ENCODE data around the gene PTP4A2.

The PTP4A2 gene

GRCh38 chr1:31938184-31938975, at the start of gene PTP4A2:
TSS of gene PTP4A2 (minus strand) at chr1:31938368. CDS start at chr1:31919065, 19,303 bp downstream.
- DNase-seq: peak; percentile 91

- no peak for DNase-seq
Observed at GRCh38 chr1:31987135-31987619, 49.0 kb upstream of the PTP4A2 start.

- DNase-seq: peak; percentile 57
Observed at GRCh38 chr1:31985430-31985829, 47.3 kb upstream of the PTP4A2 start.

GRCh38 chr1:31984419-31985347, 46.5 kb upstream of the PTP4A2 start:
- peak; percentile 45 for DNase-seq

GRCh38 chr1:31981972-31982371, 43.8 kb upstream of the PTP4A2 start:
- peak; percentile 64 for DNase-seq

- DNase-seq: peak; percentile 23
Observed at GRCh38 chr1:31981456-31981839, 43.3 kb upstream of the PTP4A2 start.

GRCh38 chr1:31980835-31981455, 42.8 kb upstream of the PTP4A2 start:
- DNase-seq: no peak

GRCh38 chr1:31978843-31979400, 40.8 kb upstream of the PTP4A2 start:
- DNase-seq: no peak

GRCh38 chr1:31977385-31978131, 39.4 kb upstream of the PTP4A2 start:
- DNase-seq: no peak

GRCh38 chr1:31976401-31976800, 38.2 kb upstream of the PTP4A2 start:
- no peak for DNase-seq

- no peak for DNase-seq
Observed at GRCh38 chr1:31970873-31971272, 32.7 kb upstream of the PTP4A2 start.

- DNase-seq: no peak
Observed at GRCh38 chr1:31961536-31961935, 23.4 kb upstream of the PTP4A2 start.

GRCh38 chr1:31959521-31960340, 21.6 kb upstream of the PTP4A2 start:
- DNase-seq: no peak

- peak; percentile 46 for DNase-seq
Observed at GRCh38 chr1:31957701-31958674, 19.8 kb upstream of the PTP4A2 start.

GRCh38 chr1:31955917-31956736, 18.0 kb upstream of the PTP4A2 start:
- peak; percentile 89 for DNase-seq

- DNase-seq: no peak
Observed at GRCh38 chr1:31954607-31955283, 16.6 kb upstream of the PTP4A2 start.

GRCh38 chr1:31952825-31953220, 14.7 kb upstream of the PTP4A2 start:
- no peak for DNase-seq

GRCh38 chr1:31951276-31951675, 13.1 kb upstream of the PTP4A2 start:
- no peak for DNase-seq

Measured in CD4-positive, alpha-beta T cell treated with Interleukin-10 for 1 hour (primary cell).